Endothelial cell (in vitro differentiated cells): ENCODE data around the gene FZD4. TPM values are rescaled to one million over a fixed set of nuclear protein-coding genes. Genes with fewer than 3 reads are reported as not detected.

Experiments used
- DNase-seq: peaks from one replicate; pipeline ENCODE4 v3.0.0; 2021; ENCODE audit warnings: low spot score
- H3K27ac Mint-ChIP-seq: one replicate; pipeline ENCODE4 v1.8.0; 2021; ENCODE audit warnings: mixed read lengths, inconsistent platforms; ENCODE audit not compliant: unreplicated experiment
- H3K27me3 Mint-ChIP-seq: one replicate; pipeline ENCODE4 v1.8.0; 2021; ENCODE audit warnings: mild to moderate bottlenecking, moderate library complexity, mixed read lengths, inconsistent platforms; ENCODE audit not compliant: unreplicated experiment
- H3K36me3 Mint-ChIP-seq: one replicate; pipeline ENCODE4 v1.8.0; 2021; ENCODE audit warnings: mild to moderate bottlenecking, low read depth, mixed read lengths, inconsistent platforms; ENCODE audit not compliant: unreplicated experiment
- H3K4me1 Mint-ChIP-seq: one replicate; pipeline ENCODE4 v1.8.0; 2021; ENCODE audit warnings: mild to moderate bottlenecking, mixed read lengths, inconsistent platforms; ENCODE audit not compliant: unreplicated experiment
- H3K4me3 Mint-ChIP-seq: one replicate; pipeline ENCODE4 v1.8.0; 2021; ENCODE audit warnings: mild to moderate bottlenecking, mixed read lengths, inconsistent platforms; ENCODE audit not compliant: unreplicated experiment
- H3K9me3 Mint-ChIP-seq: one replicate; pipeline ENCODE4 v1.8.0; 2021; ENCODE audit warnings: mixed read lengths, inconsistent platforms; ENCODE audit not compliant: unreplicated experiment
- CTCF ChIP-seq: fragments of 200-600 bp; sonication (generic); IDR thresholded peaks from one replicate; pipeline ENCODE4 v1.5.0; 2021; ENCODE audit warnings: antibody characterized with exemption; ENCODE audit not compliant: unreplicated experiment
- total RNA-seq: library from RNA; stranded (reverse); fragmentation: NEBNext Ultra II Directional; extraction: Animal tissue kit (Norgen Biotek cat#: 25700); gene quantifications from one replicate; pipeline ENCODE4 v1.2.1, GENCODE V29; 2021; ENCODE audit not compliant: unreplicated experiment

FZD4 gene
- total RNA-seq, 1 donor from 2014 or later = 71.5 TPM

- Mint-ChIP-seq H3K36me3 (no peaks in the 10 kb centered on the region), H3K27ac (no peak overlapping the region), H3K4me3 (no peak overlapping the region), H3K27me3 (no peaks in the 10 kb centered on the region), H3K9me3 (no peaks in the 10 kb centered on the region), H3K4me1 (peaks cover 35% of the 10 kb centered on the region)
- no peak for DNase-seq
- no peak for TF ChIP-seq CTCF
Observed at GRCh38 chr11:86990031-86990430, 34.8 kb upstream of the FZD4 start.

DNA sequence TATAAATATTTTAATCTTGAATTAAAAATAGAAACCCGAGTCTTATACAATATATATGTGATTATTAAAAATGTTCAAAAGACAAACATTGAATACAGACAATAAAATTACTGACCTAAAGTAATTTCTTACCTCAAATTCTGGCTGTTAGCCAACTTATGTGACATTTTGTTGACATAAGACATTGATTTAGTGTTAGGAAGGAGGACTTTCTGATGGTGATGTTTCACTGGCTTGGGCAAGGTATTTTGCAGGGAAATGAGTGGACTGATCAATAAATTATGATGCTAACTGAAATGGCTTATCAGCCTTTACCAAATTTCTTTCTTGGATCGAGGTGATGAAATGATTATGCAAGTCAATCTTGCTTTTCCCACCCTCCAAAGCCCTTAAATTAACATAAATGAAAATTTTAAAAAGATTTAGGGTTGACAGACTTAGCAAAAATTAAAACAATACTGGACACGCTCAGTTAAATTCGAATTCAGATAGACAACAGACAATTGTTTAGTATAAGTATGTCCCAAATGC lies 33.2 kb upstream of the FZD4 start:
- Mint-ChIP-seq H3K4me1 (peaks cover 43% of the 10 kb centered on the region), H3K27me3 (no peaks in the 10 kb centered on the region), H3K27ac (no peak overlapping the region), H3K36me3 (no peaks in the 10 kb centered on the region), H3K9me3 (no peaks in the 10 kb centered on the region), H3K4me3 (no peak overlapping the region)
- no peak for DNase-seq
- TF ChIP-seq CTCF = no peak

DNA sequence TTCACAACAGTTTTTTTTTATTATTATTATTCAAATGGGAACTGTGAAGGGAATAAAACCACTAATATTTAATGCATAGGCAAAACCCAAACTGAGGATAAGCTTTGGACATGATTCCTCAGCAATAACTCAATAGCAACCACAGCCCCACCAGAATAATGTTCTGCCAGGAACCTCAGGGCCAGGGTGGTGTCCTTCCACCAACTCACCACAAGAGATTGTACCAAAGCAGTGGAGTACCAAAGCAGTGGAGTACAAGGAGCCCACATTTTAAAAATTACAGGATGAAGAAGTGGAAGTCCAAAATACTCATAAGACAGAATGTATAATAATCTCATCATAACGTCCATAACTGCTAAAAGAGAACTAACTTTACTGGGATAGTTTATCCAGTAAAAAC lies 32.5 kb upstream of the FZD4 start:
- no peak for TF ChIP-seq CTCF
- no peaks in the 10 kb centered on the region for H3K9me3 Mint-ChIP-seq
- DNase-seq = no peak

GRCh38 chr11:86984701-86985100 lies 29.5 kb upstream of the FZD4 start:
- Mint-ChIP-seq H3K9me3 (no peaks in the 10 kb centered on the region), H3K4me3 (no peak overlapping the region), H3K4me1 (peaks cover 41% of the 10 kb centered on the region), H3K27ac (no peak overlapping the region), H3K36me3 (no peaks in the 10 kb centered on the region), H3K27me3 (no peaks in the 10 kb centered on the region)
- TF ChIP-seq CTCF = no peak
- DNase-seq = no peak

More for the DNA sequence above, 32.5 kb upstream of the FZD4 start:
- H3K4me1 Mint-ChIP-seq = peaks cover 43% of the 10 kb centered on the region
- H3K27ac Mint-ChIP-seq = no peak overlapping the region
- no peaks in the 10 kb centered on the region for H3K36me3 Mint-ChIP-seq
- no peaks in the 10 kb centered on the region for H3K27me3 Mint-ChIP-seq
- H3K4me3 Mint-ChIP-seq = no peak overlapping the region

DNA sequence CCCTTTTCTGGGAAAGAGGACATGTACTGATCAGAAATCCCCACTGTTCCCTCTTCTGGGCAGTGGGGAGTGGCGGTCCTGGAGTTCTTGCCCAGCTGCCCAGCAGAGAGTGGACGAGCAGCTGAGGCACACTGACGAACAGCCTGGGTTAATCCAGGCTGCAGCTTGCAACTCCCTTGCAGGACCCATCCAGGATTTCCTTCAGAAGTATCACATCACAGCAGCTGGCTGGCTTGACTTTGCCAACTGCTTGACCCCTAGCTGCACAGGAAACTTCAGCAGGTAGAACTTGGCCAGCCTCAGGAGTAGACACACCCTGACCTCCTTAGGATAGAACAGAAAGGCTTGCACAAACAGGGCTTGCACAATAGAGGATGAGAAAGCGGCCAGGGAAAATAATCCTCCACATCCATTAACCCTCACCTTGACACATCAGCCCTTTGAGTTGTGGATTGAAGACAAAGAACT lies 27.9 kb upstream of the FZD4 start:
- Mint-ChIP-seq H3K4me1 (peaks cover 47% of the 10 kb centered on the region), H3K4me3 (no peak overlapping the region)
- peak; percentile 9 for DNase-seq

More for the DNA sequence above, 27.9 kb upstream of the FZD4 start:
- Mint-ChIP-seq H3K9me3 (no peaks in the 10 kb centered on the region), H3K36me3 (no peaks in the 10 kb centered on the region), H3K27me3 (no peaks in the 10 kb centered on the region), H3K27ac (no peak overlapping the region)
- TF ChIP-seq CTCF = no peak
